ENCODE results near the gene PLEKHA6.
A peak's percentile ranks its signal among the peaks of the same experiment; 100 is the strongest.

Gene PLEKHA6

GRCh38 chr1:204307334-204307883, 52.3 kb downstream of the PLEKHA6 start:
- DNase-seq = no peak

DNA sequence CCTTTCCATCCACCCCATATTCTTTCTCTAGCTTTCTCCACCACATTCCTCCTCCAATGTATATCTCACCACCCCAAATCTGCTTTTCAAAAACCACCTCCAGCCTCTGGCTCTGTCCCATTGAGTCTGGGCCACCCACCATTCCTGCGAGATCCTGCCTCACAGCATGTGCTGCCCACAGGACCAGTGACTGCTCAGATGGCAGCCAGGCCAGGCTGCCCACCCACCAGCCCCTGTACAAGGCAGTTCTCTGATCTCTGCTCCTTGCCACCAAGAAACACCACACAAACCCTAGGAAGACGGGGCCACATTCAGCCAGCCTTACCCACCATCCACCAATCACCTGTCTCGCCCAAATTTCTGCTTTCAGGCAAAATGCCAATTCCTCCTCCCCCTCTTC, 53.7 kb downstream of the PLEKHA6 start:
- no peak for DNase-seq

- DNase-seq = no peak
Observed at GRCh38 chr1:204304067-204304466, 55.7 kb downstream of the PLEKHA6 start.

- no peak for DNase-seq
Observed at GRCh38 chr1:204302769-204303168, 57.0 kb downstream of the PLEKHA6 start.

GRCh38 chr1:204301171-204301957, 58.4 kb downstream of the PLEKHA6 start:
- no peak for DNase-seq

- DNase-seq = no peak
Observed at GRCh38 chr1:204299814-204300365, 59.8 kb downstream of the PLEKHA6 start.

DNA sequence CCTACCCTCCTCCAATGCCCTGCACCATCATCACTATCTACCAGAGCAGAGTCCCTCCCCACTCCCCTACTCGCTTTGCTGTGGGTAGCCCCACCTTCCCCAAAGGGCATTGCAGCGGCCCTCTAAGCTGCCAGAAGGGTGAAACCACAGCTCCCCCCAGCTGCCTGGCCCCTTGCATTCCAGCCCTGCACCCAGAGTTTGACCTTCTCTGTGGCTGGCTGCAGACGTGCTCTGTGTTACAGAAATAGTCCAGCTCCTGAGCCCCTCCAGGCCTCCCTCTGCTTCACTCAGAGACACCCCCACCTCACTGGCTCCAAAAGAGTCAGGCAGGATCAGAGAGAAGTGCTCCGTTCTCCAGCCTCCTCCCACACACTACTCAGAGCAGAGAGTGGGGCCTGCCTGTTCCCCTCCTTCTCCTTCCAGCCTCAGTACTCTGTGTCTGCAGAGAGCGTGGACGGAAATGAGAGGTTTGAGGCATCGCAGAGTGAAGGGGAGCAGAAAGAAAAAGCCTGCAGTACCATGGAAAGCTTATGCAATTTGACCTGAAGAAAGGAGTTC, 63.2 kb downstream of the PLEKHA6 start:
- no peak for DNase-seq

- no peak for DNase-seq
Observed at GRCh38 chr1:204295671-204296070, 64.1 kb downstream of the PLEKHA6 start.

GRCh38 chr1:204294357-204294756, 65.4 kb downstream of the PLEKHA6 start:
- no peak for DNase-seq

GRCh38 chr1:204293605-204294337, 66.0 kb downstream of the PLEKHA6 start:
- DNase-seq = no peak

GRCh38 chr1:204292740-204293139, 67.0 kb downstream of the PLEKHA6 start:
- no peak for DNase-seq

DNA sequence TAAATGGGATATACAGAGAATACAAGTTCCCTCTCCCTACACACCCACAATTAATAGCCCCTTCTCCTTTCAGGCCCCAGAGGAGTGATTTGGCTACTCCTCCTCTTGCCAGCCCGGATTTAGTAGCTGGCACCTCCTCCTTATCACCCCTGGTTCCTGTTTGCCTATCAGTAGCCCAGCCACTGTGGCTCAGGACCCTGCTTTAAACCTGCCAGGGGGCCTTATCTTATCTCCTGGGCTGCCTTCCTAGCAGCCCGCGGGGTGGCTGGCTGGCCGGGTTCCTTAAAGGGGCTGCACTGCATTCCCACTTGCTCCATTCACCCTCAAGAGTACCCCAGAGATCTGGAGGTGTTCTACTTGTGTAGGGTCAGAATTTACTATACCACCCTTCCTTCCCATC, 70.4 kb downstream of the PLEKHA6 start:
- DNase-seq = no peak

GRCh38 chr1:204288021-204288588, 71.6 kb downstream of the PLEKHA6 start:
- no peak for DNase-seq

GRCh38 chr1:204287466-204287891, 72.2 kb downstream of the PLEKHA6 start:
- DNase-seq = no peak

- DNase-seq = peak; percentile 57 to 59
Observed at GRCh38 chr1:204286831-204287421, 72.8 kb downstream of the PLEKHA6 start.

- no peak for DNase-seq
Observed at GRCh38 chr1:204286315-204286714, 73.4 kb downstream of the PLEKHA6 start.

DNA sequence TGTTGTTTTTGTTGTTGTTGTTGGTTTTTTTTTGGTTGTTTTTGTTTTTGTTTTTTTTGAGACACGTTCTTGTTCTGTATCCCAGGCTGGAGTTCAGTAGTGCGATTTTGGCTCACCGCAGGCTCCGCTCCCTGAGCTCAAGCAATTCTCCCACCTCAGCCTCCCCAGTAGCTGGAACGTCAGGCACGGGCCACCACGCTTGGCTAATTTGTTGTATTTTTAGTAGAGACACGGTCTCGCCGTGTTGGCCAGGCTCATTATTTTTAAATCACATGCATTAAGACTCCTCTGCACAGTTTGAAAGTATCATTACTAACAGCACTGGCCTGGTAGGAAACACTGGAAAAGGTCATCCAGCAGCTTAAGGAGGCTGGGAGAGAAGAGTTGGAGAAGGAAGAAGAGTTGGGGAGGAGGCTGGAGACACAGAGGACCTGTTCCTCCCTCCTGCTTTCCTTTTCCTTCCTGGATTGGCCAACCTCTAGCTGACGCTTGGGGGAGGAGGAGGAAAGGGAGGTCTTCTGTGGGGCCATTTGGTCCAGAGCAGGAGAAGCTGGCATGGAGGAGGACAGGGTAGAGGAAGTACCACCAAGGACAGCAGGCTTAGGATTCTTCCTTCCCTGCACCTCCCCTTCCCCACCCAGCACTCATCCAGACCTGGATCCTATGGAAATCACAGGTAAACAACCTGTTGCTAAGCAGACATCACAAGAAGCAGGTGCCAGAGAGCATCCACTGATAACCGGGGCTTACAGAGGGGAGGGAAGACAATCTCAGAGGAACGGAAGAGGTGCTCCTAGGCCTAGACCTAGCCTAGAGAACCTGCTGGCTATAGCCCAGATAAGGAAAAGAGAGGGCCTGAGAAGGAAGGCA, 74.1 kb downstream of the PLEKHA6 start:
- no peak for DNase-seq

GRCh38 chr1:204284929-204285328, 74.8 kb downstream of the PLEKHA6 start:
- no peak for DNase-seq

DNA sequence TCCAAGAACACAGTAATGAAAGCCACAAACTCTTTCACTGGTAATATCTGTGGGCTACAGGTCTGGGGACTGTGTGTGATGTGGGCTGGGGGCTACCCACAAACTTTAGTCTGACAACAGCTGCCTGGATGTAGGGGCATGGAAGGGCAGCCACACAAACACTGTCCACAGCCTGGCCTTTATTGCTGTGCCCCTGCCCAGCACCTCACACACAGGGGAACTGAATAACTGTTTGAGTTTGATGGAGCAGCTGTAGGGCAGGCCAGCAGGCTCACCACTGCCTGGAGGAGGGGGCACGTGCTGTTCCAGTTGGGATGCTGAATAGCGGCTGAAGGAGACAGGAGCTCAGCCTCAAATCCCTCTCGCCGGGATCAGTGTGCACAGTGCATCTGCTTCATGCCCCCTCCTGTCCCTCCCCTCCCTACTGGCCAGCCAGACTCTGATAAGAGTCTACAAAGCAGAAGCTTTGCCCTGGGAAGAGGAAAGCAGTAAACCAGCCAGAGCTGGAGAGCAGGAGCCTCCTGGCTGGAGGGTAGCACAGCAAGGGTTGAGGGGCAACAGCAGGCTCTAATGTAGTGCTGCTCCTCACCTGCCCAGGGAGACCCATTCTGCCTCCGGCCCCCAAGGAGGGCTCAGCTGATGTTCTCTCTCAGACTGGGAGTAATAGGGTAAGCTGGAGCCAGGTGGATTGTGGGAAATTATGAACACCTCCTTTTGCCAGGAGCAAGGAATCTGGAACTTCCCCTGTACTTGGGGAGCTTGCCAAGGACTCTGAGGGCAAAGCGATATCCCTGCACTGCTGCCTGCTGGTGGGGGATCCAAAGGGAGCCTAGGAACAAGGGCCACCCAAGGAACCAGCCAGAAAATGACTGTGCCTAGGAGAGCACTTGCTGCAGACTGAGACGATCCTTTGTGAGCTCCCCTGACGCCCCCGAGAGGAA, 75.7 kb downstream of the PLEKHA6 start:
- no peak for DNase-seq

DNA sequence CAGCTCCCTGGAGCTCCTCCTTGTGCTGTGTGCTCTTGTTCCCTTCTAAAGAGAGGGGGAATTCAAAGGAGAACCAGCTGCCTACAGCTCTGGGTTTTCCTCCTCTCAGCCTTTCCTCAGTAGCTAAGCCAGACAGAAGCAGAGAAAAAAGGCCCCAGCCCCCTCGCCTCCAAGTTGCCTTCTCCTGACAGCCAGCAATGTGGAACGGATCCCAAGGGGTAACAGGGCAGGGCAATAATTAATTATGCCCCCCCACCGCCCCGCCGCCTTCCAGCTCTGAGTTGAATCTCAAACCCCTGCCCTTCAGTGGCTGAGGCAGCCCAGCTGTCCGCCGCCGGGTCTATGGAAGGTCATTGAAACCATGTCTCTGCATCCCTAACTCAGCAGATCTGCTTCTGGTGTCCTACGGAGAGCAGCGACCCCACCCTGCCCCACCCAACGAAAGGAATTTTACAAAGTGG, 76.9 kb downstream of the PLEKHA6 start:
- no peak for DNase-seq

Data from activated T-cell treated with anti-CD3 and anti-CD28 coated beads, Interleukin-2, amount 50 U/mL, for 48 hours (primary cell).